IPS-NIHi7 (cell line): ENCODE data around the gene RBBP6.
A peak's percentile ranks its signal among the peaks of the same experiment; 100 is the strongest.
"Not testable (repeated sequence)": the region's sequence is repeated elsewhere in the genome, so short reads cannot be mapped to it uniquely, and the experiment has no call there.

Experiments
- DNase-seq: peaks from one replicate; pipeline ENCODE4 v3.0.0; 2012; ENCODE audit warnings: mixed read lengths; ENCODE audit errors: extremely low spot score

The RBBP6 gene

DNA sequence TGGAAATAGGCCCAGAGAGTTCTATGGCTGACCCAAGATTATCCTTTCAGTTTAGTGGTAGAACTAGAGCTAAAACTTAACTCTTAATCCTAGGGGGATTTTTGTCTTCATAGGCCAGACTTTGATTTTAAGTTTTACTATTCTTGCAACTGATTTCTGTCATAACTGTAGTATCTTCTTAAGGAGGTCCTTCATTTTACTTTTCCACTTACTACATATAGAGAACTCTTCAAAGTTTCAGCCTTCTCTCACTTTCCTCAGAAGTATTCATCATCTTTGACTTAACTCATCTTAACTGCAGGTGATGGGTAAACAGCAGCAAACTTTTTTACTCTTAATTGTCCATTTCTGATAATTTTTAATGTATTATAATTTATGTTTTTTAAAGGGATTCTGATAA, 23.4 kb downstream of the RBBP6 start:
- DNase-seq = no peak

DNA sequence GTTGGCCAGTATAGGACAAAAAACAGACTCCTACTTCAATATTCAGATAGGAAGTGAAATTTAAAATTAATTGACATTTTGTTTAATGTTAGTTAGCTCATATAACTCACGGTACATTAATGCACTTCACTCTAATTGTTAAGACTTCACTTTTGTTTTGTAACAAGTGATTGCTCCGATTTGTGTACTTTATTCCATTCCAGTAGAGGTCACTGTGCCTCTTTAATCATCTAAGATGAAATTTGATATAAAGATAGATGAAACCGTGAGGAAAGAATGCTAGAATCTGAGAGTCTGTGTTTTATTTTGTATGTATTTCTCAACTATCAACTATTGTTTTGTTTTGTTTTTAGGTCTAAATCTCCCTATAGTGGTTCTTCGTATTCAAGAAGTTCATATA, 29.0 kb downstream of the RBBP6 start:
- DNase-seq = no peak

DNA sequence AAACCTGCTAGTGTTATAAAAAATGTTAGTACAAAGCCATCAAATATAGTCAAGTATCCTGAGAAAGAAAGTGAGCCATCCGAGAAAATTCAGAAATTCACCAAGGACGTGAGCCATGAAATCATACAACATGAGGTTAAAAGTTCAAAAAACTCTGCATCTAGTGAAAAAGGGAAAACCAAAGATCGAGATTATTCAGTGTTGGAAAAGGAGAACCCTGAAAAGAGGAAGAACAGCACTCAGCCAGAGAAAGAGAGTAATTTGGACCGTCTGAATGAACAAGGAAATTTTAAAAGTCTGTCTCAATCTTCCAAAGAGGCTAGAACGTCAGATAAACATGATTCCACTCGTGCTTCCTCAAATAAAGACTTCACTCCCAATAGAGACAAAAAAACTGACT, 31.7 kb downstream of the RBBP6 start:
- DNase-seq = no peak

DNA sequence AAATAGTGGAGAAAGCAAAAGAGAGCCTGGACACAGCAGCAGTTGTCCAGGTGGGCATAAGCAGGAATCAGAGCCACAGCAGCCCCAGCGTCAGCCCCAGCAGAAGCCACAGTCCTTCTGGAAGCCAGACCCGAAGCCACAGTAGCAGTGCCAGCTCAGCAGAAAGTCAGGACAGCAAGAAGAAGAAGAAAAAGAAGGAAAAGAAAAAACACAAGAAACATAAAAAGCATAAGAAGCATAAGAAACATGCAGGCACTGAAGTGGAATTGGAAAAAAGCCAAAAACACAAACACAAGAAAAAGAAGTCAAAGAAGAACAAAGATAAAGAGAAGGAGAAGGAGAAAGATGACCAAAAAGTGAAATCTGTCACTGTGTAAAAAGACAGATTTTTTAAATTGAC, 32.7 kb downstream of the RBBP6 start:
- no peak for DNase-seq

DNA sequence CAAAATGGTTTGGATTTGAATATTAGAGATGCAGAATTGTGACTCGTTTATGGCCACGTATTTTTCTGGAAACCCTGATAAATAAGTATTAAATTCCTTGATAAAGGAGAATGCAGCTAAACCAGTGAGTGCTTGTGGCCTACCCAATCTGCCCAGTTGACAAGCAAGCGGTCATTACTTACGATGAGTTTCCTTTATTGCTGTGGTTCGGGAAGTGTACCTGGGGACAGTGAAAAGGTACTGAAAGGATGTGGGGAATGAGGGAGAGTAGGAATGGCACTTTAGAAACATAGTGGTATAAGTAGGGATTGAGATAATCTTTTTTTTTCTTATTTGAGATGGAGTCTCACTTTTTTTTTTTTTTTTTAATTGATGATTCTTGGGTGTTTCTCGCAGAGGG, 33.8 kb downstream of the RBBP6 start:
- DNase-seq = no peak

DNA sequence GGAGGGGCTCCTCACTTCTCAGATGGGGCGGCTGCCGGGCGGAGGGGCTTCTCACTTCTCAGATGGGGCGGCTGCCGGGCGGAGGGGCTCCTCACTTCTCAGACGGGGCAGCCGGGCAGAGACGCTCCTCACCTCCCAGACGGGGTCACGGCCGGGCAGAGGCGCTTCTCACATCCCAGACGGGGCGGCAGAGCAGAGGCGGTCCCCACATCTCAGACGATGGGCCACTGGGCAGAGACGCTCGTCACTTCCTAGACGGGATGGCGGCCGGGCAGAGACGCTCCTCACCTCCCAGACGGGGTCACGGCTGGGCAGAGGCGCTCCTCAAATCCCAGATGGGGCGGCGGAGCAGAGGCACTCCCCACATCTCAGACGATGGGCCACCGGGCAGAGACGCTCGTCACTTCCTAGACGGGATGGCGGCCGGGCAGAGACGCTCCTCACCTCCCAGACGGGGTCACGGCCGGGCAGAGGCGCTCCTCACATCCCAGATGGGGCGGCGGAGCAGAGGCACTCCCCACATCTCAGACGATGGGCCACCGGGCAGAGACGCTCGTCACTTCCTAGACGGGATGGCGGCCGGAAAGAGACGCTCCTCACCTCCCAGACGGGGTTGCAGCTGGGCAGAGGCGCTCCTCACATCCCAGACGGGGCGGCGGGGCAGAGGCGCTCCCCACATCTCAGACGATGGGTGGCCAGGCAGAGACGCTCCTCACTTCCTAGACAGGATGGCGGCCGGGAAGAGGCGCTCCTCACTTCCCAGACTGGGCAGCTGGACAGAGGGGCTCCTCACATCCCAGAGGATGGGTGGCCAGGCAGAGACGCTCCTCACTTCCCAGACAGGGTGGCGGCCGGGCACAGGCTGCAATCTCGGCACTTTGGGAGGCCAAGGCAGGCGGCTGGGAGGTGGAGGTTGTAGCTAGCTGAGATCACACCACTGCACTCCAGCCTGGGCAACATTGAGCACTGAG, 35.4 kb downstream of the RBBP6 start:
- not testable (repeated sequence) for DNase-seq

DNA sequence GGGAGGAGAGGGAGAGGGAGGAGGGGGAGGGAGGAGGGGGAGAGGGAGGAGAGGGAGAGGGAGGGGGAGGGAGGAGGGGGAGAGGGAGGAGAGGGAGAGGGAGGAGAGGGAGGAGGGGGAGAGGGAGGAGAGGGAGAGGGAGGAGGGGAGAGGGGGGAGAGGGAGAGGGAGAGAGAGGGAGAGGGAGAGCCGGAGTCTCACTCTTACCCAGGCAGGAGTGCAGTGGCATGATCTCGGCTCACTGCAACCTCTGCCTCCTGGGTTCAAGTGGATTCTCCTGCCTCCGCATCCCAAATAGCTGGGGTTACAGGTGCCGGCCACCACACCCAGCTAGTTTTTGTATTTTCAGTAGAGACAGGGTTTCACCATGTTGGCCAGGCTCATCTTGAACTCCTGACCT, 36.4 kb downstream of the RBBP6 start:
- not testable (repeated sequence) for DNase-seq

DNA sequence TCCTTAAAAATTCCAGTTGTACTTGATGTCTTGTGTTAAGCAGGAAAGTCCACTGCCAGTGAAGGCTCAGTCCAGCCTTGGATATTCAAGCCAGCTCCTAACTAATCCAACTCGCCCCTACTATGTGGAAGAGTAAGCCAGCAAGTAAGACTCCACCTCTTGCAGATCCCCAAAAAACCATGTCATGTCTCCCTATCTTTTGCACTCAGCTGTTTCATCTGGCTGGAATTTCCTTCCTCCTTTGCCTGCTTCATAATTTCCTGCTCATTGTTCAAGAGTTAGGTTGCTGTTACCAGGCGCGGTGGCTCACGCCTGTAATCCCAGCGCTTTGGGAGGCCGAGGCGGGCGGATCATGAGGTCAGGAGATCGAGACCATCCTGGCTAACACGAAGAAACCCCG, 37.8 kb downstream of the RBBP6 start:
- DNase-seq = no peak

DNA sequence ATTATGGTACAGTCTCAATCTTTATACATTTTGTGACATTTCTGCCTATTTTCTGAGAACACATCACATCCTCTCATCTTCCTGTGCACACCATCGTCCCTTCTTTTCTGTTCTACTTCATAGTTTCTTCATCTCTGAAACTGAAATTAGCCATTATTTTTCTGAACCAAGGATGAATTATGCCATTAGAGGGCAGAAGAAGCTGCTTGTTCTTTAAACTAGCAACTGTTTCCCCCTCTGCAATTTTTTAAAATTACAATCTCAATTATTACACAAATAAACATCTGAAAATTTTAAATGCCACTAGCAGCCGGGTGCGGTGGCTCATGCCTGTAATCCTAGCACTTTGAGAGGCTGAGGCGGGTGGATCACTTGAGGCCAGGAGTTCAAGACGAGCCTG, 41.3 kb downstream of the RBBP6 start:
- no peak for DNase-seq

DNA sequence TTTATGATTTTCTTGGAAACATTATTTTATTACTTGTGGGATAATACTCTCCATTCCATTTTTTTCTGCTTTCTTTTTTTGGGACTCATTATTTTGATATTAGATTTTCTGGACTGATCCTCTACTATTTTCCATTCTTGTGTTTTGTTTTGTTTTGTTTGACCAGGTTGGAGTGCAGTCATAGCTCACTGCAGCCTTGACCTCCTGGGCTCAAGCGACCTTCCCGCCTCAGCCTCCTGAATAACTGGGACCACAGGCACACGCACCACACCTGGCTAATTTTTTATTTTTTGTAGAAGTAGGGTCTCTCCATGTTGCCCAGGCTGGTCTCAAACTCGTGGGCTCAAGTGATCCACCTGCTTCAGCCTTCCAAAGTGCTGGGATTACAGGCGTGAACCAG, 44.1 kb downstream of the RBBP6 start:
- DNase-seq = no peak

DNA sequence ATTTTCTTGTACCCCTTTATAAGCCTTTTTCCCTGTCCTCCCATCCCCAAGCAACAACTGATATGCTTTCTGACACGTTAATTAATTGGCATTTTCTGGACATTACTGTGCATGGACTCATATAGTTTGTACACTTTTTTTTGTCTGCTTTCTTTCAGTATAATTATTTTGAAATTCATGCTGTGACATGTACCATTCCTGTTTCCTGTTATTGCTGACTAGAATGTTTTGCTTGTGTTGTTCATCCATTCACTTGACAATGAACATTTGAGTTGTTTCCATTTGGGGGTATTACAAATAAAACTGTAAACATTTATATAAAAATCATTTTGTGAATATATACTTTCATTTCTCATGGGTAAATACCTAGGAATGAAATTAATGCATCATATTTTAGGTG, 50.6 kb downstream of the RBBP6 start:
- DNase-seq = no peak

DNA sequence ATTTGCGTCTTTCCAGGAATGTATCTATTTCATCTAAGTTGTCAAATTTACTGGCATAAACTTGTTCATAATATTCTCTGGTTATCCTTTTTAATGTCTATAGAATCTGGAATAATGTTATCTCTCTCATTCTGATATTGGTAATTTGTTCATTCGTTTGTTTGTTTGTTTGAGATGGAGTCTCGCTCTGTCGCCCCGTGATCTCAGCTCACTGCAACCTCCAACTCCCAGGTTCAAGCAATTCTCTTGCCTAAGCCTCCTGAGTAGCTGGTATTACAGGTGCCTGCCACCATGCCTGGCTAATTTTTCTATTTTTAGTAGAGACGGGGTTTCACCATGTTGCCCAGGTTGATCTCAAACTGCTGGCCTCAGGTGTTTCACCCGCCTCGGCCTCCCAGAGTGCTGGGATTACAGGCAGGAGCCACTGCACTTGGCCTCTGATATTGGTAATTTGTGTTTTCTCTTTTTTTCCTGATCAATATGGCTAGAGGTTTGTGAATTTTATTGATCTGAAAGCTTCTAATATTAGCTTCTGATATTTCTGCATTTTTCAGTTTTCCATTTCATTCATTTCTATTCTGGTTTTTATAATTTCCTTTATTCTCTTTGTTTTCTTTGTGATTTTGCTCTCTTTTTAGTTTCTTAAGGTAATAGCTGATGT, 59.5 kb downstream of the RBBP6 start:
- no peak for DNase-seq

DNA sequence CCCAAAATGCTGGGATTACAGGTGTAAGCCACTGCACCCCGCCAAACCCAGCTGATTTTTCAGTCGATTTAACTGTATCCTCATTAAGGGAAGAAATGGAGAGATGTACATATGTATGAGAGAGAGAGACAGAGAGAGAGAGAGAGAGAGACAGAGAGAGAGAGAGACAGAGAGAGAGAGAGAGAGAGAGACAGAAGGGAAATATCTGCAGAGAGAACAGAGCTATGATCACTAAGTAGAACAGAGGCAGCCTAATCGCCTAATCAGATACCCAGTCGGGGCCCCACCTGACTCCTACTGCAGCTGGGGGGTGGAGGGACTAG, 70.0 kb downstream of the RBBP6 start:
- DNase-seq = no peak

DNA sequence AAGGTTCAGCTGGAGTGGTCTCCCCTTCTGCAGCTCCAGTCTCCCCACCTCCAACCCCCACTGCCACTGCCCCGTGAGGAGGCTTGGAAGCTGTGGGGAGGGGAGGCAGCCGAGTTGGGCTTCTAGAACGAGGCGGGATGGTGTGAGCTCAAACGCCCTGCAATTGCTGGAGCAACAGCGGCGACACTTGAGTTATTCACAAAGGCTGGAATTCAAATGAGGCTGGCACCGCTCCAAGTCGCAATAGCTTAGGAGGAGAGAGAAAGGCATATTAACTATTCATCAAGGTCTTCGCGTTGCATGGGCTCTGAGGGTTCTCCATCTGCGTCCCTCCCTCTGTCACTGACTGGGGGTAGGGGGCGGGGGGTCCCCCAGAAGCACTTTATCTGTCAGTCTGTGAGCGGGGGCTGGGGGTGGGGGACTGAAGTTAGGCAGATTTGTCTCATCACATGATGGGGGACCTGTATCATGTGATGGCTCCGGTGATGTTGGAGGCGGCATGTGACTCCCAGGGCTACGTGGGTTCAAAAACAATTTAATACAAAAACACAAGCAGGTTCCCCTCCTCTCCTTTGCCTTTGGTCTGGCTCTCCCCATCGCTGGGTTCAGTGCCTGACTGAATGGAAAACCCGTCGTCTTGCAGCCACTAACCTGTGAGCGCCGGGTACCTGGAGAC, 70.5 kb downstream of the RBBP6 start:
- DNase-seq = peak; percentile 61

DNA sequence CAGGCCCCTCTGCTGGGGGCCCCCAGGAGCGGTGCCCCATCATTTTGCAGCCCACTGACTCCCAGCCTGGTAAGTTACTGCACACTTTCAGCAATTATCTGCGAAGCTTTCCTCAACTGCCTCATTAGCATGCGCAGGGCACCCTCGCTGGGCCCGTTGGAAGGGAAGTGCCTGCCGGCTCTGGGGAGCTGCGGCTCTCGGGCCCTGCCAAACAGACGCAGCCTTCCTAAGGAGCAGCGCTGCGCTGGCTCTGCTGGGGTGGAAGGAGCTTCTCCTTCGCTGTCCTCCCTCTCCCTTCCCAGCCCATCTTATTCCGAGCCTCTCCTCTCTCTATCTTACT, 71.0 kb downstream of the RBBP6 start:
- peak; percentile 71 for DNase-seq

DNA sequence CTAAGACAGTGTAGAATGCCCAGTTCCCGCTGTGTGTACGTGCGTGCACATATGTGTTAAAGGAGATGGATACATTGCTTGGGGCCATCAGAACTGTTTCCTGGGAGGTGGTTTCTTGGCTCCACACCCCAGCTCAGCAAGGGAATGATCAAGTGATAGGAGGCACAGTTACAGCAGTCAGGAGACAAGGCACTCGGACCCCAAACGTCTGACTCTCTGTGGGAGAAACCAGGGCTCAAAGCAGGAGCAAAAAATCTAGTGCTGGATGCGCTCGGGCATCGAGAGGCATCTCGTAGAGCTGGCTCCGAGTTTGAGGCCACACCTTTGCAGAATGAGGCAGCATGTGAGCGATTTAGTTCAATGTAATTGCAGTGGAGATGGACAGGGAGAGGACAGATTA, 71.9 kb downstream of the RBBP6 start:
- no peak for DNase-seq

DNA sequence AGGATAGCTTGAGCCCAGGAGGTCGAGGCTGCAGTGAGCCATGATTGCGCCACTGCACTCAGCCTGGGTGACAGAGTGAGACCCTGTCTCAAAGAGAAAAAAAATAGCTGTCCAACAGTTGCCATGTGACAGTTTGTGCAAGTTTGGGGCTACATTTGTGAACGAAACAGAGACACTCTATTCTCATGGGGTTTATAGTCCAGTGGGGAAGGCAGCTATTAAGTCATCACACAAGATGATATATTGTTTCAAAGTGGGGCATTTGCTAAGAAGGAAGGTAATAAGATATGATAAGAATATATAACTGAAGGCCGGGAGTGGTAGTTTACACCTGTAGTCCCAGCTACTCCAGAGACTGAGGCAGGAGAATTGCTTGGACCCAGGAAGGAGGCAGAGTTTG, 73.3 kb downstream of the RBBP6 start:
- no peak for DNase-seq

DNA sequence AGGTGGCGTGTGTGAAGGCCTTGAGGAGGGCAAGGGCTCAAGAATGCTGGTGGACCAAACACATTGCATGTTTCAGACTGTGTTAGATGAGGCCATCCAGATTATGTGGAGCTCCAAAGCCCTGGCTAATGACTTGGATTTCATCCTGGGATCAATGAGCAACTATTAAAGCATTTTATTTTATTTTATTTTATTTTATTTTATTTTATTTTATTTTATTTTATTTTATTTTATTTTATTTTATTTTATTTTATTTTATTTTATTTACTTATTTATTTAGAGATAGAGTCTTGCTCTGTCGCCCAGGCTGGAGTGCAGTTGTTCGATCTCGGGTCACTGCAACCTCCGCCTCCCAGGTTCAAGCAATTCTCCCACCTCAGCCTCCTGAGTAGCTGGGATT, 73.9 kb downstream of the RBBP6 start:
- DNase-seq = not testable (repeated sequence)

DNA sequence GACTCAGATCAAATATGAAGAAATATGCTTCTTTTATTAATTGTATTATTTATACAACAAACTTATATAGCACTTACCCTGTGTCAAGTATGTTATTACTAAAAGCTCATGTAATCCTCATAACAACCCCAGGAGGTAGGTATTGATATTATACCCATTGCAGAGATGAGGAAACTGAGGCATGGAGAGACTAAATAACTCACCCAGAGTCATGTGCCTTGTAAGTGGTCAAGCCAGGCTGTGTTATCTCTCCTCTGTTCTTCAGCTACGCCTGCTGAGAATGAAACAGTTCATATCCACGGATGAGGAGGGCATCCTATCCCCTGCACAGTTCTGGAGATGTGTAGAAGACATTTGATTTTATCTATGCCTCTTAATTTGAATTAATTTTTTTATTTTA, 78.1 kb downstream of the RBBP6 start:
- DNase-seq = no peak
